Activated CD4-positive, alpha-beta T cell treated with anti-CD3 and anti-CD28 coated beads, Interleukin-2, amount 50 U/mL, for 24 hours (primary cell): ENCODE results near the gene ARFGAP1.
"Not testable (repeated sequence)": the region's sequence is repeated elsewhere in the genome, so short reads cannot be mapped to it uniquely, and the experiment has no call there.

Experiments
- DNase-seq, 2 donors: peaks; one replicate each; pipeline ENCODE4 v3.0.0-alpha.2; 2020; ENCODE audit warnings: low read depth in 1 of 2, low spot score in 1 of 2

Gene ARFGAP1

DNA sequence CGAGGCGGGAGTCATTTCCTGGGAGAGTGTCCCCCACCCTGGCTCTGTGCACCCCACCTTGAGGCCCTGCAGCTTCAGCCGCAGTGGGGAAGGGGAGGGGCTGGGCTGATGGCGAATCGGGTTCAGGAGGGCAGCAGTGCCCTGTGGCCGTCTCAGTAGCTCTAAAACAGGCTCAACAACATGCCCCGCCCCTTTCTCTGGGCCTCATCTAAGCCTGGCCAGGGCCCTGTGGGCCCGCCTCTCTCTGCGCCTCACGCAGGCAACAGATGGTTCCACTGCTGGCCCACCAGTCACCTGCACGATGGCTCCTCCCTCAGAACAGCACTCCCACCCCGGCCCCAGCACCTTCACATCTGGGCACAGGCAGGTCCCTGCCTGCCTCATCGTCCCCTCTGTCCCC lies 58.3 kb downstream of the ARFGAP1 start:
- no peak for DNase-seq

DNA sequence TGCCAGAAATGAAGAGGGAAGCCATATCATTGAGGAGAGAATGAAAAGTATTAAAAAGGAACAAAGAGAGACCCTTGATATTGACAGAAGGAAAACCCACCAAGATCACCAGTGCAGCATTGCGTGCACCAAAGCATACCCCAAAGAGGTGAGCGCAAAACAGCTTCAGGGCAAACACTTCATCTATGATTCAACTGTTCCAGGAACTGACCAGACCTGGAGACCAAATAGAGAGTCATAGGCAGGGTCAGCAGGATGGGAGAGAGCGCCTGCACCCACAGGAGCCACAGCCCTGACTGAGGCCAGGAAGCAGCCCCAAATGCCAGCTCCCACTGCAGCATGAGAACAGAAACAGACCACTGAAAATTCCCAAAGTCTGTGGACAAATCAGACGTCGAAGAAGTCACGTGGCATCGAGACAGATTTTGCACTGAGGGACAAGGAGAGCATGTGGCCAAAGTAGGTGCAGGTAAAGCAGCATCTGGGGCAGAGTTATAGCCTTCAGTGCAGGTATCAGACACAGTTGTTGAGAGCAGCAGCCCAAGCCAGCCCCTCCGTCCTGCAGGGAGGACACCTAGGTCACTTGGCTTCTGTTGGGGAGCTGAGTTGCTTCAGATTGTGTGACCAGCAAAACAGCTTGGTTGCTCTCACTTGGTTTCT lies 59.3 kb downstream of the ARFGAP1 start:
- no peak for DNase-seq

DNA sequence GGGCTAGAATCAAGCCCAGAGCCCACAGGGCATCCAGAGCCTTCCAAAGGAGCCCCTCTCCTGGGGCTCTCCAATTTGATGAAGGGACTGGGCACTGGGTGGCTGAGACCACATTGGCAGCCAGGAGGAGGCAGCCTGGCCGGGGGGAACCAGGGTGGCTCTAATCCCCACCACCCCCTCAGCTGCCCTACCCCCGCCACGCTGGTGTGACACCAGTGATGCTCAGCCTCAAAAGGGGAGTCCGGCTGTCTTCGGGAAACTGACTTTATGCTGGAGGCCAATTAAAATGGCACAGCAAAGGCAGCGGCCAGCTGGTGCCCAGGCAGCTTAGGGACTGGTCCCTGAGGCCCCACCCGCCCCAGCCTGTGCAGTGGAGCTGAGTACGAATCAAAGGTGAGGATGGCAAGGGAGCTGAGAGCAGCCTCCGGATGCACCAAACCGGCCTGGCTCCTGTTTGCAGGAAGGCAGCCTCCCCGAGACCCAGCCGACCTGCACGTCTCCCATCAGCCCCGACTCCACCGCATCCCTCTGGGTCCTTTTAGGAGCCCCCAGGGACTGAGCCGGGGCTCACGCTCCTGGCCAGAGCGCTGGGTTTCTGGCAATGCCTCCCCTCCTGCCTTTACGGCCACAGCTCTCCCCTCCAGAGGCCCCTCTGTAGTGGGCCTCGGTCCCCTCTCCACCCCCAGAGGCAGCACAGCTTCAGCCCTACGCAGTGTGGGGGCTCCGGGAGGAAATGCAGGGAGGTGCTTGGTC lies 60.1 kb downstream of the ARFGAP1 start:
- no peak for DNase-seq

GRCh38 chr20:63333241-63333836 lies 60.7 kb downstream of the ARFGAP1 start:
- DNase-seq = no peak

DNA sequence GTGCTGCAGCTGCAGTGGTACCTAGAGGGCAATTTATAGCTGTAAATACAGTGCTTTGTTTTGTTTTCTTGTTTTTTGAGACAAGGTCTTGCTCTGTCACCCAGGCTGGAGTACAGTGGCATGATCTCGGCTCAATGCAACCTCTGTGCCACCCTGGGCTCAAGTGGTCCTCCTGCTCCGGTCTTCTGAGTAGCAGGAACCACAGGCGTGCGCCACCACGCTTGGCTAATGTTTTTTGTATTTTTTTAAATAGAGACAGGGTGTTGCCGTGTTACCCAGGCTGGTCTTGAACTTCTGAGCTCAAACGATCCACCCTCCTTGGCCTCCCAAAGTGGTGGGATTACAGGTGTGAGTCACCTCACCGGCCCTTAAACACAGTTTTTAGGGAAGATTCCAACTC lies 61.7 kb downstream of the ARFGAP1 start:
- DNase-seq = no peak

- DNase-seq = not testable (repeated sequence)
These were observed 62.4 kb downstream of the ARFGAP1 start for GRCh38 chr20:63335060-63335459.

- no peak for DNase-seq
These were observed 63.1 kb downstream of the ARFGAP1 start for GRCh38 chr20:63335711-63336110.

DNA sequence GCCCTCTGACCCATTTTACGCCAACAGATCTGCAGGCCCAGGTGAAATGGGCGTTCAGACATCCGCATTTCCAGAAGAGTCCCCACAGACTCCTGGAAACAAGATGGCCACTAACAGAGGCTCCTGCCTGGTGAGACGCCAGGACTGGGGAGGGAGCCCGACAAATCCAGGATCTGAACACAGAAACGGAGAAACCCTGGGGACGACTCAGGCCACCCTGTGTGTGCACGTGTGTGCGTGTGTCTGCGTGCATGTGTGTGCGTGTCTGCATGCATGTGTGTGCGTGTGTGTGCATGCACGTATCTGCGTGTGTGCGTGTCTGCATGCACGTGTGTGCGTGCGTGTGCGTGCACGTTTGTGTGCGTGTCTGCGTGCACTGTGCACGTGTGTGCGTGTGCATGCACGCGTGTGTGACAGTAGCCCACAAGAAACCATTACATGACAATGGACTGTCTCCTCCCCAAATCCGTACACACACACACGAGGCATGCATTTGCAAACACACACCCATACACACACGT lies 63.7 kb downstream of the ARFGAP1 start:
- DNase-seq = no peak

GRCh38 chr20:63337786-63338420 lies 65.3 kb downstream of the ARFGAP1 start:
- no peak for DNase-seq
